ENCODE data around the gene SGMS1.

SGMS1 gene

GRCh38 chr10:50508315-50509051 lies 115.3 kb downstream of the SGMS1 start:
- Histone ChIP-seq H2AFZ (ENCODE audit: low read depth, low read length, severe bottlenecking) (no peak overlapping the region), H3K4me2 (ENCODE audit: low read depth, low read length, poor library complexity, severe bottlenecking) (no peak overlapping the region), H3K27me3 (ENCODE audit: low read length) (no peaks in the 10 kb centered on the region), H3F3A (ENCODE audit: insufficient read depth) (no peaks in the 10 kb centered on the region), H3K9me3 (ENCODE audit: insufficient read depth, low read length) (no peaks in the 10 kb centered on the region), H3K36me3 (ENCODE audit: low read length) (no peaks in the 10 kb centered on the region), H3K79me2 (ENCODE audit: insufficient read depth, low read length) (no peaks in the 10 kb centered on the region; the same call in 1 of the 2 replicates), H3K9ac (ENCODE audit: low read length) (no peak overlapping the region), H3K4me3 (ENCODE audit: insufficient read depth, low read length, poor library complexity, severe bottlenecking) (no peak overlapping the region), H3K27ac (ENCODE audit: low read depth, low read length) (no peak overlapping the region), H4K20me1 (ENCODE audit: low read depth, low read length) (no peaks in the 10 kb centered on the region), H3K9me2 (replicated peaks; ENCODE audit: insufficient read depth, low read length) (no peaks in the 10 kb centered on the region)
- TF ChIP-seq CTCF (IDR thresholded peaks at IDR 0.05; ENCODE audit: insufficient read depth, low read length, poor library complexity, severe bottlenecking) = no peak
- no peak for TF ChIP-seq EZH2phosphoT487 (conservative IDR thresholded peaks at IDR 0.05; ENCODE audit: low read length)

GRCh38 chr10:50506861-50507573 lies 116.7 kb downstream of the SGMS1 start:
- no peak overlapping the region for H3K4me3 ChIP-seq (ENCODE audit: insufficient read depth, low read length, poor library complexity, severe bottlenecking)
- H2AFZ ChIP-seq (ENCODE audit: low read depth, low read length, severe bottlenecking) = no peak overlapping the region
- no peaks in the 10 kb centered on the region for H3K27me3 ChIP-seq (ENCODE audit: low read length)
- H3F3A ChIP-seq (ENCODE audit: insufficient read depth) = no peaks in the 10 kb centered on the region
- no peak for TF ChIP-seq CTCF (IDR thresholded peaks at IDR 0.05; ENCODE audit: insufficient read depth, low read length, poor library complexity, severe bottlenecking)
- TF ChIP-seq EZH2phosphoT487 (conservative IDR thresholded peaks at IDR 0.05; ENCODE audit: low read length) = no peak
- H3K27ac ChIP-seq (ENCODE audit: low read depth, low read length) = no peak overlapping the region
- no peaks in the 10 kb centered on the region for H4K20me1 ChIP-seq (ENCODE audit: low read depth, low read length)
- no peak overlapping the region for H3K9ac ChIP-seq (ENCODE audit: low read length)
- H3K9me2 ChIP-seq (replicated peaks; ENCODE audit: insufficient read depth, low read length) = no peaks in the 10 kb centered on the region
- no peak overlapping the region for H3K4me2 ChIP-seq (ENCODE audit: low read depth, low read length, poor library complexity, severe bottlenecking)
- no peaks in the 10 kb centered on the region; the same call in 1 of the 2 replicates for H3K79me2 ChIP-seq (ENCODE audit: insufficient read depth, low read length)
- no peaks in the 10 kb centered on the region for H3K9me3 ChIP-seq (ENCODE audit: insufficient read depth, low read length)
- H3K36me3 ChIP-seq (ENCODE audit: low read length) = no peaks in the 10 kb centered on the region

- Histone ChIP-seq H3K4me3 (ENCODE audit: insufficient read depth, low read length, poor library complexity, severe bottlenecking) (no peak overlapping the region), H3K27ac (ENCODE audit: low read depth, low read length) (no peak overlapping the region), H3K79me2 (ENCODE audit: insufficient read depth, low read length) (no peaks in the 10 kb centered on the region; the same call in 1 of the 2 replicates), H3F3A (ENCODE audit: insufficient read depth) (no peaks in the 10 kb centered on the region), H2AFZ (ENCODE audit: low read depth, low read length, severe bottlenecking) (no peak overlapping the region), H3K4me2 (ENCODE audit: low read depth, low read length, poor library complexity, severe bottlenecking) (no peak overlapping the region), H3K9me2 (replicated peaks; ENCODE audit: insufficient read depth, low read length) (no peaks in the 10 kb centered on the region), H3K27me3 (ENCODE audit: low read length) (no peaks in the 10 kb centered on the region), H4K20me1 (ENCODE audit: low read depth, low read length) (no peaks in the 10 kb centered on the region), H3K9ac (ENCODE audit: low read length) (no peak overlapping the region), H3K9me3 (ENCODE audit: insufficient read depth, low read length) (no peaks in the 10 kb centered on the region), H3K36me3 (ENCODE audit: low read length) (no peaks in the 10 kb centered on the region)
- no peak for TF ChIP-seq CTCF (IDR thresholded peaks at IDR 0.05; ENCODE audit: insufficient read depth, low read length, poor library complexity, severe bottlenecking)
- no peak for TF ChIP-seq EZH2phosphoT487 (conservative IDR thresholded peaks at IDR 0.05; ENCODE audit: low read length)
Measured at GRCh38 chr10:50504389-50504788, 119.4 kb downstream of the SGMS1 start.
